PC-9 (cell line): ENCODE measurements around the gene MUC3A. TPM values are rescaled to one million over a fixed set of nuclear protein-coding genes. Genes with fewer than 3 reads are reported as not detected.
"Not testable (repeated sequence)": the region's sequence is repeated elsewhere in the genome, so short reads cannot be mapped to it uniquely, and the experiment has no call there.

Experiments used
- BruUV-seq: library from RNA; stranded (reverse); fragments of 400-500 nt; replicated peaks from 2 replicates; lab custom pipeline; 2021; lab: Mats Ljungman, UMichigan
- CTCF ChIA-PET: fragments of 300-600 bp; sonication (Branson Sonifier 250); formaldehyde crosslinking; loops from one replicate; lab custom pipeline; 2022; ENCODE audit warnings: antibody characterized with exemption; lab: Charles Lee
- POLR2A ChIA-PET: fragments of 300-600 bp; sonication (Branson Sonifier 250); formaldehyde crosslinking; loops from one replicate; lab custom pipeline; 2022; ENCODE audit warnings: antibody characterized with exemption; ENCODE audit not compliant: unreplicated experiment; lab: Charles Lee
- DNase-seq, 2 experiments: peaks; one replicate each; pipeline versions ENCODE4 v3.0.0 to v3.0.0-alpha.2; 2015 to 2022; ENCODE audit warnings: mixed read lengths in 1 of 2
- H2AFZ ChIP-seq: fragments of 200-600 bp; sonication (generic); 2 replicates; pipeline ENCODE4 v1.8.1; 2017; ENCODE audit warnings: antibody characterized with exemption
- H3F3A ChIP-seq: fragments of 200-600 bp; sonication (generic); 2 replicates; pipeline ENCODE4 v1.8.1; 2017; ENCODE audit warnings: antibody characterized with exemption, mild to moderate bottlenecking, low read depth; ENCODE audit not compliant: insufficient read depth
- H3K27ac ChIP-seq: fragments of 200-600 bp; sonication (generic); 2 replicates; pipeline ENCODE4 v1.6.1; 2016; ENCODE audit warnings: mixed run types
- H3K27me3 ChIP-seq: fragments of 200-600 bp; sonication (generic); 2 replicates; pipeline ENCODE4 v1.6.1; 2016; ENCODE audit warnings: low read depth, mixed run types; ENCODE audit not compliant: insufficient read depth
- H3K36me3 ChIP-seq: fragments of 200-600 bp; sonication (generic); 2 replicates; pipeline ENCODE4 v1.6.1; 2016; ENCODE audit warnings: low read depth, mixed run types
- H3K4me1 ChIP-seq: fragments of 200-600 bp; sonication (generic); replicated peaks from 2 replicates; pipeline ENCODE4 v1.6.1; 2016; ENCODE audit warnings: mixed run types; ENCODE audit not compliant: insufficient read depth
- H3K4me2 ChIP-seq: fragments of 200-600 bp; sonication (generic); 2 replicates; pipeline ENCODE4 v1.6.1; 2017; ENCODE audit warnings: mixed run types
- H3K4me3 ChIP-seq: fragments of 200-600 bp; sonication (generic); 2 replicates; pipeline ENCODE4 v1.6.1; 2016; ENCODE audit warnings: mixed run types
- H3K79me2 ChIP-seq: fragments of 200-600 bp; sonication (generic); 2 replicates; pipeline ENCODE4 v1.6.1; 2017; ENCODE audit warnings: low read depth, mixed run types
- H3K9me2 ChIP-seq: fragments of 200-600 bp; sonication (generic); 2 replicates; pipeline ENCODE4 v1.8.1; 2017; ENCODE audit warnings: mild to moderate bottlenecking; ENCODE audit not compliant: insufficient read depth
- H3K9me3 ChIP-seq: fragments of 200-600 bp; sonication (generic); 2 replicates; pipeline ENCODE4 v1.8.1; 2016; ENCODE audit warnings: low read depth; ENCODE audit not compliant: insufficient read depth
- H4K20me1 ChIP-seq: fragments of 200-600 bp; sonication (generic); 2 replicates; pipeline ENCODE4 v1.8.1; 2017; ENCODE audit not compliant: insufficient read depth
- EZH2 ChIP-seq: fragments of 200-600 bp; sonication (generic); IDR thresholded peaks from 2 replicates; pipeline ENCODE4 v1.8.0; 2017; ENCODE audit warnings: antibody characterized with exemption, low read depth
- intact Hi-C: fragments of 100-400 bp; cut with micrococcal nuclease; formaldehyde crosslinking; loops from one replicate; pipeline ENCODE4 v1.10.0; 2022; ENCODE audit not compliant: unreplicated experiment
- total RNA-seq: library from RNA; stranded (reverse); gene quantifications from 2 replicates; pipeline ENCODE4 v1.2.3, GENCODE V29; 2021
- TF ChIP-seq, protein P1 (sequence below): fragments of 200-600 bp; sonication (generic); conservative IDR thresholded peaks from 2 replicates; pipeline ENCODE4 v1.6.1; 2017; ENCODE audit warnings: mixed run types, antibody characterized with exemption, mild to moderate bottlenecking, moderate library complexity

Gene MUC3A
- total RNA-seq, 1 experiment from 2014 or later: 0.90 TPM

- H4K20me1 ChIP-seq, intact Hi-C loops, H3K27me3 ChIP-seq, H3K79me2 ChIP-seq, H3F3A ChIP-seq, POLR2A ChIA-PET, BruUV-seq, DNase-seq, H2AFZ ChIP-seq, H3K4me1 ChIP-seq, CTCF ChIA-PET, H3K4me2 ChIP-seq, H3K9me2 ChIP-seq, H3K36me3 ChIP-seq, H3K27ac ChIP-seq, H3K4me3 ChIP-seq, H3K9me3 ChIP-seq: not testable (repeated sequence)
These were observed 13.2 kb upstream of the MUC3A start for GRCh38 chr7:100936167-100936566.

- Histone ChIP-seq H3K4me1 (peaks cover 14% of the 10 kb centered on the region), H3F3A (peaks cover 14% of the 10 kb centered on the region), H3K4me2 (peak overlapping the region; percentile 70), H2AFZ (no peak overlapping the region), H3K79me2 (no peaks in the 10 kb centered on the region), H3K27ac (peak overlapping the region; percentile 60), H3K36me3 (no peaks in the 10 kb centered on the region), H3K4me3 (peak overlapping the region; percentile 18; the same call in 1 of the 2 replicates), H4K20me1 (no peaks in the 10 kb centered on the region), H3K9me3 (0 out of 2 replicates have a peak, but pooled peaks cover 7% of the 10 kb centered on the region), H3K9me2 (no peaks in the 10 kb centered on the region), H3K27me3 (peaks cover 18% of the 10 kb centered on the region)
- ChIA-PET CTCF (interaction anchor here (0.6 kb wide), 1 partner anchor 234 kb away, joined by 3 read pairs; no protein-coding TSS in a partner anchor), POLR2A (interaction anchor here (0.6 kb wide), 1 partner anchor 269 kb away, joined by 4 read pairs; no protein-coding TSS in a partner anchor)
- intact Hi-C loops: no loop called here
- BruUV-seq: no TSS peak
- TF ChIP-seq EZH2: no peak
- TF ChIP-seq, protein P1, sequence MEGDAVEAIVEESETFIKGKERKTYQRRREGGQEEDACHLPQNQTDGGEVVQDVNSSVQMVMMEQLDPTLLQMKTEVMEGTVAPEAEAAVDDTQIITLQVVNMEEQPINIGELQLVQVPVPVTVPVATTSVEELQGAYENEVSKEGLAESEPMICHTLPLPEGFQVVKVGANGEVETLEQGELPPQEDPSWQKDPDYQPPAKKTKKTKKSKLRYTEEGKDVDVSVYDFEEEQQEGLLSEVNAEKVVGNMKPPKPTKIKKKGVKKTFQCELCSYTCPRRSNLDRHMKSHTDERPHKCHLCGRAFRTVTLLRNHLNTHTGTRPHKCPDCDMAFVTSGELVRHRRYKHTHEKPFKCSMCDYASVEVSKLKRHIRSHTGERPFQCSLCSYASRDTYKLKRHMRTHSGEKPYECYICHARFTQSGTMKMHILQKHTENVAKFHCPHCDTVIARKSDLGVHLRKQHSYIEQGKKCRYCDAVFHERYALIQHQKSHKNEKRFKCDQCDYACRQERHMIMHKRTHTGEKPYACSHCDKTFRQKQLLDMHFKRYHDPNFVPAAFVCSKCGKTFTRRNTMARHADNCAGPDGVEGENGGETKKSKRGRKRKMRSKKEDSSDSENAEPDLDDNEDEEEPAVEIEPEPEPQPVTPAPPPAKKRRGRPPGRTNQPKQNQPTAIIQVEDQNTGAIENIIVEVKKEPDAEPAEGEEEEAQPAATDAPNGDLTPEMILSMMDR: no peak
- DNase-seq: peak in 1 of 2 experiments; percentile 91
These were observed 7.1 kb upstream of the MUC3A start for GRCh38 chr7:100942045-100942774.

GRCh38 chr7:100943693-100944092 is 5.6 kb upstream of the MUC3A start:
- Histone ChIP-seq H3K27me3 (peaks cover 18% of the 10 kb centered on the region), H3K9me2 (no peaks in the 10 kb centered on the region), H3K9me3 (0 out of 2 replicates have a peak, but pooled peaks cover 7% of the 10 kb centered on the region), H3K36me3 (no peaks in the 10 kb centered on the region), H4K20me1 (no peaks in the 10 kb centered on the region), H3F3A (peaks cover 14% of the 10 kb centered on the region), H3K79me2 (no peaks in the 10 kb centered on the region), H2AFZ (no peak overlapping the region), H3K4me1 (peaks cover 14% of the 10 kb centered on the region), H3K4me3 (no peak overlapping the region), H3K4me2 (no peak overlapping the region), H3K27ac (no peak overlapping the region)
- DNase-seq: no peak
- BruUV-seq: no TSS peak
- POLR2A ChIA-PET: no interaction called here
- intact Hi-C loops: no loop called here
- CTCF ChIA-PET: no interaction called here
- TF ChIP-seq, protein P1: no peak
